Endothelial cell of umbilical vein (primary cell): ENCODE measurements around the gene GRAMD4. TPM values are rescaled to one million over a fixed set of nuclear protein-coding genes. Genes with fewer than 3 reads are reported as not detected.

Experiments
- BruUV-seq: library from RNA; stranded (reverse); fragments of 400-500 nt; replicated peaks from 2 replicates; lab custom pipeline; 2021; lab: Mats Ljungman, UMichigan
- CTCF ChIA-PET: fragments of 300-600, 350-600 bp; sonication (Branson Sonifier 250); formaldehyde crosslinking; loops from one replicate; lab custom pipeline; 2021; ENCODE audit warnings: antibody characterized with exemption, inconsistent platforms; lab: Charles Lee
- POLR2A ChIA-PET: fragments of 300-600, 350-600 bp; sonication (Branson Sonifier 250); formaldehyde crosslinking; loops from one replicate; lab custom pipeline; 2021; ENCODE audit warnings: antibody characterized with exemption, inconsistent platforms; lab: Charles Lee
- DNase-seq: peaks from one replicate; pipeline ENCODE4 v3.0.0-alpha.2; 2011; ENCODE audit warnings: low read depth, low spot score
- FAIRE-seq: peaks from 2 replicates; lab custom pipeline; 2011; peaks lifted over from hg19 to GRCh38; lab: Jason Lieb, UNC
- H2AFZ ChIP-seq: 2 replicates; pipeline ENCODE4 v1.6.0; 2012; ENCODE audit warnings: low read depth, low read length, control low read depth, inconsistent platforms
- H3K27ac ChIP-seq: 2 replicates; pipeline ENCODE4 v1.5.1; 2011; ENCODE audit warnings: low read depth, mild to moderate bottlenecking, control low read depth, low read length, moderate library complexity; ENCODE audit not compliant: insufficient read depth
- H3K27me3 ChIP-seq, 2 experiments: 2 replicates each; pipeline versions ENCODE4 v1.6.0 to v1.6.1; 2011; ENCODE audit warnings: low read length in 2 of 2, mixed read lengths in 1 of 2; ENCODE audit not compliant: control insufficient read depth in 2 of 2, insufficient read depth in 2 of 2
- H3K36me3 ChIP-seq, 2 experiments: 2 replicates in 1 of 2; 3 replicates in 1 of 2; pipeline ENCODE4 v1.5.1; 2011; ENCODE audit warnings: low read length in 2 of 2, mild to moderate bottlenecking in 1 of 2, moderate library complexity in 1 of 2; ENCODE audit not compliant: control insufficient read depth in 2 of 2, insufficient read depth in 2 of 2; ENCODE audit errors: extremely low read depth in 1 of 2
- H3K4me1 ChIP-seq: 3 replicates; pipeline ENCODE4 v1.5.1; 2011; ENCODE audit warnings: mild to moderate bottlenecking, low read length; ENCODE audit not compliant: control insufficient read depth, insufficient read depth; ENCODE audit errors: extremely low read depth
- H3K4me2 ChIP-seq: 2 replicates; pipeline ENCODE4 v1.6.1; 2011; ENCODE audit warnings: low read length, control low read depth, mixed read lengths; ENCODE audit not compliant: insufficient read depth
- H3K4me3 ChIP-seq, 3 experiments: fragments of 200-600 bp in 1 of 3; sonication (generic), shearing (Covaris generic) in 1 of 3; replicated peaks in 1 of 3; 2 replicates each; pipeline ENCODE4 v1.5.1; 2011 to 2016; ENCODE audit warnings: control low read depth in 3 of 3, low read length in 3 of 3, mild to moderate bottlenecking in 2 of 3, inconsistent platforms in 1 of 3, low read depth in 1 of 3, moderate library complexity in 1 of 3; ENCODE audit not compliant: insufficient read depth in 1 of 3
- H3K79me2 ChIP-seq: 2 replicates; pipeline ENCODE4 v1.6.0; 2012; ENCODE audit warnings: low read length, inconsistent platforms; ENCODE audit not compliant: control insufficient read depth, insufficient read depth
- H3K9ac ChIP-seq: replicated peaks from 2 replicates; pipeline ENCODE3; 2011; ENCODE audit warnings: low read length, control low read depth; ENCODE audit not compliant: insufficient read depth; ENCODE audit errors: extremely low read depth
- H3K9me1 ChIP-seq: replicated peaks from 3 replicates; pipeline ENCODE4 v1.6.0; 2011; ENCODE audit warnings: mild to moderate bottlenecking, low read length; ENCODE audit not compliant: control insufficient read depth, insufficient read depth; ENCODE audit errors: extremely low read depth
- H3K9me3 ChIP-seq: replicated peaks from 2 replicates; pipeline ENCODE4 v1.5.1; 2012; ENCODE audit warnings: low read length, inconsistent platforms; ENCODE audit not compliant: control insufficient read depth, insufficient read depth
- H4K20me1 ChIP-seq: replicated peaks from 2 replicates; pipeline ENCODE3; 2011; ENCODE audit warnings: mild to moderate bottlenecking, low read length; ENCODE audit not compliant: control insufficient read depth, insufficient read depth; ENCODE audit errors: extremely low read depth
- FOS ChIP-seq: IDR thresholded peaks from 2 replicates; pipeline ENCODE4 v1.6.1; 2011; ENCODE audit warnings: mild to moderate bottlenecking, low read length, moderate library complexity, borderline replicate concordance; ENCODE audit not compliant: insufficient read depth
- JUN ChIP-seq: IDR thresholded peaks from 2 replicates; pipeline ENCODE4 v1.6.1; 2011; ENCODE audit warnings: borderline replicate concordance, low read depth; ENCODE audit not compliant: insufficient read length, insufficient read depth
- POLR2A ChIP-seq: IDR thresholded peaks from 2 replicates; pipeline ENCODE4 v1.6.1; 2012; ENCODE audit warnings: low read depth, mild to moderate bottlenecking, control low read depth, low read length
- POLR2AphosphoS5 ChIP-seq: IDR thresholded peaks from 2 replicates; pipeline ENCODE4 v1.6.1; 2012; ENCODE audit warnings: low read depth, mild to moderate bottlenecking, control low read depth, low read length, moderate library complexity; ENCODE audit not compliant: insufficient read depth
- dilution Hi-C: fragments of 300-500 bp; cut with MboI; formaldehyde crosslinking; loops from one replicate; pipeline ENCODE4 v1.15.0; 2019; ENCODE audit warnings: low sequenced_read_pairs; ENCODE audit not compliant: extremely low pct_ligation_motif_present
- intact Hi-C: fragments of 100-400 bp; cut with micrococcal nuclease; formaldehyde crosslinking; loops from one replicate; pipeline ENCODE4 v1.10.0; 2022
- polyA plus RNA-seq, 4 experiments: library from polyadenylated mRNA; depleted of rRNA in 3 of 4; stranded (reverse) in 3 of 4; unstranded in 1 of 4; fragments of >200 nt; gene quantifications; 2 replicates each; pipeline versions ENCODE4 v1.2.1 to v1.2.3, GENCODE V29; 2011 to 2012; ENCODE audit warnings: missing spikeins in 1 of 4
- total RNA-seq: library from RNA; stranded (reverse); gene quantifications from 2 replicates; pipeline ENCODE4 v1.2.3, GENCODE V29; 2021
- TF ChIP-seq, protein P1 (sequence below), 2 donors: IDR thresholded peaks; 1 replicate in 1 of 2; 2 replicates in 1 of 2; pipeline ENCODE4 v1.5.1; 2011; ENCODE audit warnings: low read length in 2 of 2, mild to moderate bottlenecking in 2 of 2, moderate library complexity in 2 of 2, control low read depth in 1 of 2, inconsistent platforms in 1 of 2, low read depth in 1 of 2; ENCODE audit not compliant: insufficient read depth in 1 of 2; ENCODE audit errors: extremely low read depth in 1 of 2
- TF ChIP-seq, protein P2 (sequence below): IDR thresholded peaks from 2 replicates; pipeline ENCODE4 v1.6.1; 2011; ENCODE audit not compliant: insufficient read depth, insufficient read length

GRAMD4 gene
- total and polyA plus RNA-seq, 2 donors (not counting 3 experiments of a cell fraction or from before 2014, with no cell fraction given), result 5.9 to 14.8 TPM

DNA sequence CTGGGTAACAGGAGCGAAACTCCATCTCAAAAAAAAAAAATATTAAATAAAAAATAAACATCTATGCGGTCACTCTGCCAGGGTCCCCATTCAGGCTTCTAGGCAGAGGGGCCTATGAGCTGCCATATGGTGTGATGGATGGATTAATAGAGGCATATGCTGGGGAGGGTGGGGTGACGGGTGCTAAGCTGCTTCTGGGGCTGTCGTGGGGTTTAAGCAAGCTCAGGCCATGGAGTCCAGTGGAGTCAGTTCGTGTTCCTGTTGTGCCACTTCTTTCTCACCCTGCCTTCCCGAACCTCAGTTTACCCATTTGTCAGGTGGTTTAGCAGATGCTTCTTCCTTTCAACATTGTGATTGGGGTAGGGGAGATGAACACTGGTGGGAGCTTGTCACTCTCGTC, 9.0 kb upstream of the GRAMD4 start:
- H3K27me3 ChIP-seq, result no peaks in the 10 kb centered on the region
- intact Hi-C loops (no loop called here), dilution Hi-C loops (no loop called here)
- TF ChIP-seq, protein P1, sequence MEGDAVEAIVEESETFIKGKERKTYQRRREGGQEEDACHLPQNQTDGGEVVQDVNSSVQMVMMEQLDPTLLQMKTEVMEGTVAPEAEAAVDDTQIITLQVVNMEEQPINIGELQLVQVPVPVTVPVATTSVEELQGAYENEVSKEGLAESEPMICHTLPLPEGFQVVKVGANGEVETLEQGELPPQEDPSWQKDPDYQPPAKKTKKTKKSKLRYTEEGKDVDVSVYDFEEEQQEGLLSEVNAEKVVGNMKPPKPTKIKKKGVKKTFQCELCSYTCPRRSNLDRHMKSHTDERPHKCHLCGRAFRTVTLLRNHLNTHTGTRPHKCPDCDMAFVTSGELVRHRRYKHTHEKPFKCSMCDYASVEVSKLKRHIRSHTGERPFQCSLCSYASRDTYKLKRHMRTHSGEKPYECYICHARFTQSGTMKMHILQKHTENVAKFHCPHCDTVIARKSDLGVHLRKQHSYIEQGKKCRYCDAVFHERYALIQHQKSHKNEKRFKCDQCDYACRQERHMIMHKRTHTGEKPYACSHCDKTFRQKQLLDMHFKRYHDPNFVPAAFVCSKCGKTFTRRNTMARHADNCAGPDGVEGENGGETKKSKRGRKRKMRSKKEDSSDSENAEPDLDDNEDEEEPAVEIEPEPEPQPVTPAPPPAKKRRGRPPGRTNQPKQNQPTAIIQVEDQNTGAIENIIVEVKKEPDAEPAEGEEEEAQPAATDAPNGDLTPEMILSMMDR (IDR thresholded peaks at IDR 0.05; ENCODE audit: extremely low read depth in 1 of 2, insufficient read depth in 1 of 2, low read depth in 1 of 2, low read length in 2 of 2), result no peak
- TF ChIP-seq POLR2A (no peak), POLR2AphosphoS5 (no peak), FOS (no peak), JUN (no peak)
- TF ChIP-seq, protein P2, sequence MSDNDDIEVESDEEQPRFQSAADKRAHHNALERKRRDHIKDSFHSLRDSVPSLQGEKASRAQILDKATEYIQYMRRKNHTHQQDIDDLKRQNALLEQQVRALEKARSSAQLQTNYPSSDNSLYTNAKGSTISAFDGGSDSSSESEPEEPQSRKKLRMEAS, result no peak
- no peak for FAIRE-seq
- no peaks in the 10 kb centered on the region for H3K9me1 ChIP-seq
- no peaks in the 10 kb centered on the region for H3K36me3 ChIP-seq
- no TSS peak for BruUV-seq
- CTCF ChIA-PET, result interaction anchor here (0.6 kb wide), 1 partner anchor 216 kb away, joined by 3 read pairs; no protein-coding TSS in a partner anchor
- H3K4me1 ChIP-seq, result peaks cover 9% of the 10 kb centered on the region
- POLR2A ChIA-PET, result no interaction called here
- H3K9me3 ChIP-seq, result no peaks in the 10 kb centered on the region
- no peak overlapping the region for H3K4me3 ChIP-seq
- no peak for DNase-seq
- H3K79me2 ChIP-seq, result no peaks in the 10 kb centered on the region
- no peak overlapping the region for H3K9ac ChIP-seq
- H3K27ac ChIP-seq, result no peak overlapping the region
- H4K20me1 ChIP-seq, result no peaks in the 10 kb centered on the region
- H3K4me2 ChIP-seq, result no peak overlapping the region
- H2AFZ ChIP-seq, result no peak overlapping the region
